ENCODE results near the gene MGST3.
A peak's percentile ranks its signal among the peaks of the same experiment; 100 is the strongest.

MGST3 gene

DNA sequence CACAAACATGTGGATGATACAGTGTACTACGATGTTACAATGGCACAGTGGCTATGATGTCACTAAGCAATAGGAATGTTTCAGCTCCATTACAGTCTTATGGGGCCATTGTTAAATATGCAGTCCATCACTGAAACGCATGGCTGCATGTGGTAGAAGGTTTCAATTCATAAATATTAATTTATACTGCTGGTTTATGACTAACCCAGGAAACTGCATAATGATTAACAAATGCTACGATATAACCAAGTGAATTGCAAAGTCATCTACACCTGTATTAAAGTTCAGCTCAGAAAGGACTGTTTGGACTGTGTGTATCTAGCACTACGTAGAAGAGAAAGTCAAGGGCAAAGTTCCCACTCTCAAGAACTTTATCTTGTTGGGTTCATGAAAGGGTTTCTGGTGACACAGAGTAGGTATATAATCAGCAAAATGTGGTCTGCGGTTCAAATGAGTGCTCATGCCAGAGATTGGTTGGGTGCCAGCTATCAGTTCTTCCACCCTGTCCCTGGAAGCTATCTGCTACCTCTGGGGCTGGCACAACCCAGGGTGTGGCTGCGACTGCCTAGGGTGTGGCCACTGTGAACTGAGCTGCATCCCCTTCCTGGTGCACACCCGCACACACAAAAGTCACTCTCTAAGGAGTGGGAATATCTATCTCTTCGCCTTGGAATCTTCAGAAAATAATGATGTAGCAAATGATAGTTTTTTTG is 14.8 kb downstream of the MGST3 start:
- peak overlapping the region; percentile 76 for H3K27ac ChIP-seq (ENCODE audit: low read length, poor library complexity, severe bottlenecking)
- no peak overlapping the region for H2BK15ac ChIP-seq (ENCODE audit: low read depth, poor library complexity, severe bottlenecking)
- peaks cover 31% of the 10 kb centered on the region for H3K4me1 ChIP-seq (ENCODE audit: control insufficient read depth, insufficient read depth, low read depth, low read length)
- no peak overlapping the region for H3K4ac ChIP-seq (ENCODE audit: low read depth in 1 of 2, low read length in 2 of 2)
- no peak overlapping the region for H2BK12ac ChIP-seq (ENCODE audit: low read length in 2 of 2)
- peaks cover 22% of the 10 kb centered on the region for H3K79me1 ChIP-seq (replicated peaks; ENCODE audit: low read length, poor library complexity, severe bottlenecking)
- H3K23ac ChIP-seq (ENCODE audit: low read length in 2 of 2): peak overlapping the region in 1 of 2 experiments; percentile 5
- no peaks in the 10 kb centered on the region for H3K27me3 ChIP-seq (ENCODE audit: control insufficient read depth in 1 of 2, insufficient read depth in 1 of 2, low read length in 2 of 2)
- H3K4me3 ChIP-seq (ENCODE audit: insufficient read depth in 1 of 2, low read depth in 1 of 2, low read length in 2 of 2): no peak overlapping the region
- no peak overlapping the region for H4K8ac ChIP-seq (ENCODE audit: low read length)
- peak overlapping the region; percentile 63 for H3K4me2 ChIP-seq (ENCODE audit: low read length, poor library complexity, severe bottlenecking)
- peak overlapping the region; percentile 46 for H2BK5ac ChIP-seq (ENCODE audit: low read depth, low read length, poor library complexity, severe bottlenecking)
- H3K14ac ChIP-seq (ENCODE audit: low read length in 2 of 2): no peak overlapping the region
- H3K36me3 ChIP-seq (ENCODE audit: control insufficient read depth in 1 of 2, insufficient read depth in 2 of 2, low read depth in 1 of 2, low read length in 2 of 2): peaks cover 12 to 52% of the 10 kb centered on the region in 2 experiments
- H2AFZ ChIP-seq (ENCODE audit: low read depth, low read length): no peak overlapping the region
- DNase-seq: no peak
- 91% methylated on average over 5 of the region's 8 CpGs for WGBS
- H3K9me3 ChIP-seq (ENCODE audit: control insufficient read depth, low read length): no peaks in the 10 kb centered on the region
- peak overlapping the region; percentile 99 for H2AK5ac ChIP-seq (ENCODE audit: low read length, severe bottlenecking)
- no peak overlapping the region for H3K18ac ChIP-seq (ENCODE audit: low read depth in 1 of 2, low read length in 2 of 2)
- H2BK120ac ChIP-seq (ENCODE audit: low read depth, low read length): no peak overlapping the region
- H3K9ac ChIP-seq (ENCODE audit: low read length): no peak overlapping the region
- no peak overlapping the region for H4K91ac ChIP-seq (ENCODE audit: low read length)

- Histone ChIP-seq H3K23ac (ENCODE audit: low read length in 2 of 2) (peak overlapping the region in 1 of 2 experiments; percentile 40), H3K27ac (ENCODE audit: low read length, poor library complexity, severe bottlenecking) (peak overlapping the region; percentile 57), H3K9me3 (ENCODE audit: control insufficient read depth, low read length) (no peaks in the 10 kb centered on the region), H2BK5ac (ENCODE audit: low read depth, low read length, poor library complexity, severe bottlenecking) (no peak overlapping the region), H3K14ac (ENCODE audit: low read length in 2 of 2) (peak overlapping the region in 1 of 2 experiments; percentile 70), H3K27me3 (ENCODE audit: control insufficient read depth in 1 of 2, insufficient read depth in 1 of 2, low read length in 2 of 2) (no peaks in the 10 kb centered on the region), H3K4me2 (ENCODE audit: low read length, poor library complexity, severe bottlenecking) (no peak overlapping the region), H3K4me1 (ENCODE audit: control insufficient read depth, insufficient read depth, low read depth, low read length) (peaks cover 33% of the 10 kb centered on the region), H2BK15ac (ENCODE audit: low read depth, poor library complexity, severe bottlenecking) (no peak overlapping the region), H3K18ac (ENCODE audit: low read depth in 1 of 2, low read length in 2 of 2) (no peak overlapping the region), H2BK12ac (ENCODE audit: low read length in 2 of 2) (no peak overlapping the region), H4K8ac (ENCODE audit: low read length) (no peak overlapping the region), H3K4ac (ENCODE audit: low read depth in 1 of 2, low read length in 2 of 2) (no peak overlapping the region), H2AK5ac (ENCODE audit: low read length, severe bottlenecking) (peak overlapping the region; percentile 72), H4K91ac (ENCODE audit: low read length) (no peak overlapping the region), H3K36me3 (ENCODE audit: control insufficient read depth in 1 of 2, insufficient read depth in 2 of 2, low read depth in 1 of 2, low read length in 2 of 2) (peaks cover 17 to 63% of the 10 kb centered on the region in 2 experiments), H3K4me3 (ENCODE audit: insufficient read depth in 1 of 2, low read depth in 1 of 2, low read length in 2 of 2) (no peak overlapping the region), H2BK120ac (ENCODE audit: low read depth, low read length) (no peak overlapping the region), H3K9ac (ENCODE audit: low read length) (no peak overlapping the region), H2AFZ (ENCODE audit: low read depth, low read length) (no peak overlapping the region), H3K79me1 (replicated peaks; ENCODE audit: low read length, poor library complexity, severe bottlenecking) (peaks cover 27% of the 10 kb centered on the region)
- no peak for DNase-seq
Measured at GRCh38 chr1:165647517-165647916, 16.5 kb downstream of the MGST3 start.

DNA sequence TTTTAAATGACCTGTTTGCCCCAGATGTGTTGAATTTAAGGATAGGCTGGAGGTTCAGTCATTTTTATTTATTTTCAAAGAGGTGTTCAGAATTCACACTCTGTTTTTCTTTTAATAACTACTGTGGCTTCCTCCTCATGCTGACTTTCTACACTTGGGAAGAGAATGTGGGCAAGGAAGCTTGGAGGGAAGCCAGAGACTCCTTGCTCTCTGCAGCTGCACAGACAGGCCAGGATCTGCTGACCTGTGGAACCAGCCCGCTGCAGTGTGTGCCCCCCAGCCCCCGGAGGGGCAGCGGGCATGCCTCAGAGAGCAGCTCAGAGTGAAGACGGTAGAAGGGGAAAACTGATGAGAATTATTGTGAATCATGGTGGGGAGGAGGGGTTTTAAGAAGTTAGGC is 16.9 kb downstream of the MGST3 start:
- Histone ChIP-seq H3K18ac (ENCODE audit: low read depth in 1 of 2, low read length in 2 of 2) (peak overlapping the region in 1 of 2 experiments; percentile 6), H3K4me2 (ENCODE audit: low read length, poor library complexity, severe bottlenecking) (no peak overlapping the region), H2AK5ac (ENCODE audit: low read length, severe bottlenecking) (no peak overlapping the region), H3K14ac (ENCODE audit: low read length in 2 of 2) (no peak overlapping the region), H3K4me1 (ENCODE audit: control insufficient read depth, insufficient read depth, low read depth, low read length) (peaks cover 33% of the 10 kb centered on the region), H3K36me3 (ENCODE audit: control insufficient read depth in 1 of 2, insufficient read depth in 2 of 2, low read depth in 1 of 2, low read length in 2 of 2) (peaks cover 19 to 64% of the 10 kb centered on the region in 2 experiments), H2AFZ (ENCODE audit: low read depth, low read length) (no peak overlapping the region), H3K9ac (ENCODE audit: low read length) (no peak overlapping the region), H2BK5ac (ENCODE audit: low read depth, low read length, poor library complexity, severe bottlenecking) (no peak overlapping the region), H2BK120ac (ENCODE audit: low read depth, low read length) (no peak overlapping the region), H3K27me3 (ENCODE audit: control insufficient read depth in 1 of 2, insufficient read depth in 1 of 2, low read length in 2 of 2) (no peaks in the 10 kb centered on the region), H2BK12ac (ENCODE audit: low read length in 2 of 2) (no peak overlapping the region), H4K8ac (ENCODE audit: low read length) (no peak overlapping the region), H2BK15ac (ENCODE audit: low read depth, poor library complexity, severe bottlenecking) (no peak overlapping the region), H3K9me3 (ENCODE audit: control insufficient read depth, low read length) (no peaks in the 10 kb centered on the region), H4K91ac (ENCODE audit: low read length) (no peak overlapping the region), H3K4me3 (ENCODE audit: insufficient read depth in 1 of 2, low read depth in 1 of 2, low read length in 2 of 2) (no peak overlapping the region), H3K4ac (ENCODE audit: low read depth in 1 of 2, low read length in 2 of 2) (no peak overlapping the region), H3K79me1 (replicated peaks; ENCODE audit: low read length, poor library complexity, severe bottlenecking) (peaks cover 26% of the 10 kb centered on the region), H3K27ac (ENCODE audit: low read length, poor library complexity, severe bottlenecking) (peak overlapping the region; percentile 57), H3K23ac (ENCODE audit: low read length in 2 of 2) (no peak overlapping the region)
- DNase-seq: no peak
- WGBS: 97% methylated on average over 4 of the region's 4 CpGs

- peaks cover 24 to 75% of the 10 kb centered on the region in 2 experiments for H3K36me3 ChIP-seq (ENCODE audit: control insufficient read depth in 1 of 2, insufficient read depth in 2 of 2, low read depth in 1 of 2, low read length in 2 of 2)
- H2BK12ac ChIP-seq (ENCODE audit: low read length in 2 of 2): no peak overlapping the region
- no peak overlapping the region for H2AFZ ChIP-seq (ENCODE audit: low read depth, low read length)
- H4K91ac ChIP-seq (ENCODE audit: low read length): no peak overlapping the region
- no peak overlapping the region for H3K27ac ChIP-seq (ENCODE audit: low read length, poor library complexity, severe bottlenecking)
- H3K9ac ChIP-seq (ENCODE audit: low read length): no peak overlapping the region
- peak overlapping the region; percentile 24 for H4K8ac ChIP-seq (ENCODE audit: low read length)
- H2BK15ac ChIP-seq (ENCODE audit: low read depth, poor library complexity, severe bottlenecking): no peak overlapping the region
- no peak overlapping the region for H3K4me3 ChIP-seq (ENCODE audit: insufficient read depth in 1 of 2, low read depth in 1 of 2, low read length in 2 of 2)
- H3K79me1 ChIP-seq (replicated peaks; ENCODE audit: low read length, poor library complexity, severe bottlenecking): peaks cover 34% of the 10 kb centered on the region
- H3K4me2 ChIP-seq (ENCODE audit: low read length, poor library complexity, severe bottlenecking): no peak overlapping the region
- H3K18ac ChIP-seq (ENCODE audit: low read depth in 1 of 2, low read length in 2 of 2): no peak overlapping the region
- peaks cover 30% of the 10 kb centered on the region for H3K4me1 ChIP-seq (ENCODE audit: control insufficient read depth, insufficient read depth, low read depth, low read length)
- no peak overlapping the region for H3K4ac ChIP-seq (ENCODE audit: low read depth in 1 of 2, low read length in 2 of 2)
- H3K14ac ChIP-seq (ENCODE audit: low read length in 2 of 2): no peak overlapping the region
- DNase-seq: no peak
- peak overlapping the region; percentile 54 for H2AK5ac ChIP-seq (ENCODE audit: low read length, severe bottlenecking)
- no peak overlapping the region for H3K23ac ChIP-seq (ENCODE audit: low read length in 2 of 2)
- H3K9me3 ChIP-seq (ENCODE audit: control insufficient read depth, low read length): no peaks in the 10 kb centered on the region
- H2BK5ac ChIP-seq (ENCODE audit: low read depth, low read length, poor library complexity, severe bottlenecking): no peak overlapping the region
- WGBS: 82% methylated on average over 6 of the region's 7 CpGs
- H2BK120ac ChIP-seq (ENCODE audit: low read depth, low read length): no peak overlapping the region
- H3K27me3 ChIP-seq (ENCODE audit: control insufficient read depth in 1 of 2, insufficient read depth in 1 of 2, low read length in 2 of 2): no peaks in the 10 kb centered on the region
Measured at GRCh38 chr1:165648919-165649572, 18.0 kb downstream of the MGST3 start.
